ENCODE measurements around the gene SLC22A23. TPM values are rescaled to one million over a fixed set of nuclear protein-coding genes. Genes with fewer than 3 reads are reported as not detected.

SLC22A23 gene
- total RNA-seq, 3 donors from 2014 or later, result 61.5 to 160 (median 74.7) TPM

DNA sequence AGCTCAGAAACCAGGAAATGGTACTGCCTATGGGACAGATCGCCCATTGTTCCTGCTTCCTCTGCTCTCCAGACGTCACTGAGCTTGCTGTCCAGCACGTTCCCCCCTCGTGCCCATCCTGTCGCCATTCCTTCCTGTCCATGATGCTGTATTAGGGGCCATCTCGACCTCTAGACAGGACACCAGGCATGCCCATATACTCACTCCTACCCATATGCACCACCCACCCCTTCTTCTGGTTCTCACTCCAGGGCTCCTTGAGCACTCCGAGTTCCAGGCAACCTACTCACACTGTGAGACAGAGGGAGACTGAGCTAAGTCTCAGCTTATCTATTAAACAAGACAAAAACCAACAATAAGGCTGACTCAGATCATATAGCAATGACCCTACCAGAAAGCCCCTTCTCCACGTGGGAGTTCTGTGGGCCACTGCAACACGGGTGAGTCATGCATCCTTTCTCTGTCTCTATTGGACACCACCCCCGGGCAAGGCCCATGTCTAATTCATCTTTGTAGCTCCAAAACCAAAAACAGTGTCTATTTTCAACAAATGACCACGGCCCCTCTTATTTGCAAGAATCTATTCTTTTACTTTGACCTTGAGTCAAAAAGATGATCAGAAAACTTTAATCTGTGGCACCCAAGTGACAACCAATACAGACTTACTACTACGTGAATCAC lies 132.4 kb downstream of the SLC22A23 start:
- H3K4me1 ChIP-seq (ENCODE audit: low read depth), result no peaks in the 10 kb centered on the region
- peak; percentile 31 for ATAC-seq
- no peak overlapping the region for H3K4me3 ChIP-seq

DNA sequence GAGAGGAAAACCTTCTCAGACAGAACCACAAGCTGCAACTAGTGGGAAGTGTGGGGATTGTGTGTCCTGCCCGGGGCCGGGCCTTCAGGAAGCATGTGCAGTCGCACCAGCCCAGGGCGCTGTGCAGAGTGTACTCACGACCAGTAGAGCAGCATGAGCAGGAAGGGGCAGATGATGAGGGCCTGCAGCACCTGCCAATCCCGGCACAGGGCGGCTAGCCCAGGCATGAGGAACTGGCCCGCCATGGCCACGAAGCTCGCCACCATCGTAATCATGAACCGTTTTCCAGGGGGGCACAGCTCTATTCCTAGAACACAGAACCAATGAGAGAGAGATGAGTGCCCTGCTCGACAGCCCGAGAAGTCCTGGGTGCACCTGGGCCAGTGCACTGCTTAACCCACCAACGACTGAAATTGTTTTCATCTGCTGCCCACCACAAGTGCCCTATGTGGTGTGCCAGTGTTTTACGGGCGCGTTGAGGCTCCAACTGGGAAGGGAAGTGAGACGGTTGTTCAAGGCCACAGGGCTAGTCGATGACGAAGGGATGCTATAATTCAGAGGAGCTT lies 133.1 kb downstream of the SLC22A23 start:
- intact Hi-C loops (cut with DNase I, micrococcal nuclease), result no loop called here
- H3K9me3 ChIP-seq, result no peaks in the 10 kb centered on the region
- H3K4me1 ChIP-seq (ENCODE audit: low read depth), result no peaks in the 10 kb centered on the region
- TF ChIP-seq, protein P1, sequence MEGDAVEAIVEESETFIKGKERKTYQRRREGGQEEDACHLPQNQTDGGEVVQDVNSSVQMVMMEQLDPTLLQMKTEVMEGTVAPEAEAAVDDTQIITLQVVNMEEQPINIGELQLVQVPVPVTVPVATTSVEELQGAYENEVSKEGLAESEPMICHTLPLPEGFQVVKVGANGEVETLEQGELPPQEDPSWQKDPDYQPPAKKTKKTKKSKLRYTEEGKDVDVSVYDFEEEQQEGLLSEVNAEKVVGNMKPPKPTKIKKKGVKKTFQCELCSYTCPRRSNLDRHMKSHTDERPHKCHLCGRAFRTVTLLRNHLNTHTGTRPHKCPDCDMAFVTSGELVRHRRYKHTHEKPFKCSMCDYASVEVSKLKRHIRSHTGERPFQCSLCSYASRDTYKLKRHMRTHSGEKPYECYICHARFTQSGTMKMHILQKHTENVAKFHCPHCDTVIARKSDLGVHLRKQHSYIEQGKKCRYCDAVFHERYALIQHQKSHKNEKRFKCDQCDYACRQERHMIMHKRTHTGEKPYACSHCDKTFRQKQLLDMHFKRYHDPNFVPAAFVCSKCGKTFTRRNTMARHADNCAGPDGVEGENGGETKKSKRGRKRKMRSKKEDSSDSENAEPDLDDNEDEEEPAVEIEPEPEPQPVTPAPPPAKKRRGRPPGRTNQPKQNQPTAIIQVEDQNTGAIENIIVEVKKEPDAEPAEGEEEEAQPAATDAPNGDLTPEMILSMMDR (IDR thresholded peaks at IDR 0.05), result no peak
- ATAC-seq, result no peak
- peaks cover 3% of the 10 kb centered on the region for H3K36me3 ChIP-seq (ENCODE audit: low read depth)
- no peak overlapping the region for H3K4me3 ChIP-seq
- no peak for DNase-seq

More for the DNA sequence above, 132.4 kb downstream of the SLC22A23 start:
- intact Hi-C loops (cut with DNase I, micrococcal nuclease), result no loop called here
- Histone ChIP-seq H3K36me3 (ENCODE audit: low read depth) (peaks cover 3% of the 10 kb centered on the region), H3K9me3 (no peaks in the 10 kb centered on the region)
- TF ChIP-seq, protein P1 (IDR thresholded peaks at IDR 0.05), result no peak
- no peak for DNase-seq

DNA sequence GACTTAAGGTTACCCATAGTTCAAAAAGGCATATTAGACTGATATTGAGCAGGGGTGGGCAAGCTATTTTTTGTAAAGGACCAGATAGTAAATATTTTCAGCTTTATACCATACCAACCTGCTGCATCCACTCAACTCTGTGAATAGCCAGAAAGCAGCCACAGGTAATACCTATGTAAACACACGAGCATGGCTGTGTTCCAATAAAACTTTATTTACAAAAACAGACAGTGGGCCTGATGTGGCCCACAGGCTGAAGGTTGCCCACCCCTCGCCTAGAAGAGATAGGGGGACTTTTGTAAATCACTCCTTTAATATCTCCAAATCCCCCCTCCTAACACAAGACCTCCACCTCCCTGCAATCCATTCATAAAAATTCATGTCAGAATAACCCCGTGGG lies 133.7 kb downstream of the SLC22A23 start:
- TF ChIP-seq, protein P1 (IDR thresholded peaks at IDR 0.05), result no peak
- no peak for ATAC-seq
- no peak overlapping the region for H3K4me3 ChIP-seq
- no peak for DNase-seq
- H3K4me1 ChIP-seq (ENCODE audit: low read depth), result no peaks in the 10 kb centered on the region
- peaks cover 3% of the 10 kb centered on the region for H3K36me3 ChIP-seq (ENCODE audit: low read depth)
- intact Hi-C loops (cut with DNase I, micrococcal nuclease), result no loop called here
- H3K9me3 ChIP-seq, result no peaks in the 10 kb centered on the region

DNA sequence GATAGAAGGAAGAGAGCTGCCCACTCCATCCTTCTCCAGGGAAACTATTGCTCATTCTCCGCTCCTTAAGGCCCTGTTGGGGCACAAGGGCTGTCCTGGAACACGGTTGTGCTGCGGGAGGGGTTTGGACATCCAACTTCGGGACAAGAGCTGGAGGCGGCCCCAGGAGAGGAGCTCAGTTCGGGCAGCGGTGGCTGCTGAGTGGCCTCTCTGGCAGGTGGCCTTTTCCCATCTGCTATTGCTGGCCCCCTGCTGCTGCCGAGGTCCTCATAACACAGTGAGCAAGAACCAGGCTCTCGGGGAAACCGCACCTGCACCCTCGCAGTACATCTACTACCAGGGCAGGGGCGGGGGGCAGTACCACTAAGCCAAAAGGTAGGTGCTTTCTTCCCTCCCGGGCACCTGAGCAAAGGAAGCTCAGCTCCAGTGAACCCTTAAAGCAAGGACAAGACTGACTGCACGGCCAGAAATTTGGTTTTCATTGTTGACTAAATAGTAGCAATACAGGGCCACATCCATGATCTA lies 134.4 kb downstream of the SLC22A23 start:
- H3K36me3 ChIP-seq (ENCODE audit: low read depth), result peaks cover 3% of the 10 kb centered on the region
- H3K4me3 ChIP-seq, result no peak overlapping the region
- no peak for DNase-seq
- ATAC-seq, result no peak
- TF ChIP-seq, protein P1 (IDR thresholded peaks at IDR 0.05), result no peak
- H3K4me1 ChIP-seq (ENCODE audit: low read depth), result no peaks in the 10 kb centered on the region
- H3K9me3 ChIP-seq, result no peaks in the 10 kb centered on the region
- intact Hi-C loops (cut with DNase I, micrococcal nuclease), result no loop called here

DNA sequence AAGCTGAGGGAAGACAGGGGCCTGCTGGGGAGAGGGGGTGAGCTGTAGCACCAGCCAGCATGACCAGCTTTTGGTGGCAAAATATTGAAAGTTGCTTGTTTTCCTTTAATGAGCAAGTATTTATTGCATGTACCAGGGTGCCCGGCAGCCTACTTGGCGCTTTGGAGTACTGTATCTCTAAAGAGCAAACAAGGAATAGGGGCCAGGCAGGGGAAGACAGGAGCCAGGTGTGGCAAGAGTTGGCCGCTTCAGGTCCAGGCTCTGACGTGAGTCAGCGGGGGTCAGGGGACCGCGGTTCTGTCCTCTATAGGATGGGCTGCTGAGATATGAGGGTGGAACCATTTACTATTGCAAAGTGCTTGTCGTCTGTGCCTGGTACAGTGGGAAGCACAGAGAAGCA lies 135.0 kb downstream of the SLC22A23 start:
- DNase-seq, result no peak
- Histone ChIP-seq H3K4me1 (ENCODE audit: low read depth) (no peaks in the 10 kb centered on the region), H3K36me3 (ENCODE audit: low read depth) (peaks cover 3% of the 10 kb centered on the region), H3K9me3 (no peaks in the 10 kb centered on the region), H3K4me3 (no peak overlapping the region)
- TF ChIP-seq, protein P1 (IDR thresholded peaks at IDR 0.05), result no peak
- ATAC-seq, result no peak
- intact Hi-C loops (cut with DNase I, micrococcal nuclease), result no loop called here

All from mucosa of descending colon (tissue), 3 donors.